Colonic mucosa (tissue), 4 donors: ENCODE data around the gene WDR35. TPM values are rescaled to one million over a fixed set of nuclear protein-coding genes. Genes with fewer than 3 reads are reported as not detected.
"Not testable (repeated sequence)": the region's sequence is repeated elsewhere in the genome, so short reads cannot be mapped to it uniquely, and the experiment has no call there.

Experiments
- DNase-seq: peaks from one replicate; pipeline ENCODE4 v3.0.0-alpha.2; 2020
- H3K27ac ChIP-seq: fragments of 200-600 bp; one replicate; pipeline ENCODE4 v1.8.0; 2021
- H3K27me3 ChIP-seq: fragments of 200-600 bp; one replicate; pipeline ENCODE4 v1.8.0; 2021
- H3K36me3 ChIP-seq: fragments of 200-600 bp; one replicate; pipeline ENCODE4 v1.8.0; 2021
- H3K4me1 ChIP-seq: fragments of 200-600 bp; one replicate; pipeline ENCODE4 v1.8.0; 2021; ENCODE audit warnings: mild to moderate bottlenecking
- H3K4me3 ChIP-seq: fragments of 200-600 bp; one replicate; pipeline ENCODE4 v1.8.0; 2021
- H3K9ac ChIP-seq, 2 donors: one replicate each; pipeline ENCODE4 v1.7.0; 2013; ENCODE audit warnings: control low read depth in 2 of 2, low read depth in 2 of 2, low read length in 2 of 2
- H3K9me3 ChIP-seq: fragments of 200-600 bp; one replicate; pipeline ENCODE4 v1.8.0; 2021
- CTCF ChIP-seq: fragments of 200-600 bp; IDR thresholded peaks from one replicate; pipeline ENCODE4 v1.8.0; 2022; ENCODE audit warnings: antibody characterized with exemption, mild to moderate bottlenecking
- intact Hi-C: fragments of 100-400 bp; cut with DNase I; formaldehyde crosslinking; loops from one replicate; pipeline ENCODE4 v1.14.1; 2022
- total RNA-seq, 2 donors: library from RNA; stranded (reverse); fragmentation: NEBNext Ultra II Directional in 1 of 2; extraction: Animal tissue kit (Norgen Biotek cat#: 25700) in 1 of 2; gene quantifications; one replicate each; pipeline ENCODE4 v1.2.1, GENCODE V29; 2021
- donor health status: healthy.
- donor health status: DM: no; HTN: no; CAD: no.
- donor health status: DM: no; HTN: no; CAD: no.

WDR35 gene
- total RNA-seq, 2 donors from 2014 or later: 1.7 to 2.2 TPM

DNA sequence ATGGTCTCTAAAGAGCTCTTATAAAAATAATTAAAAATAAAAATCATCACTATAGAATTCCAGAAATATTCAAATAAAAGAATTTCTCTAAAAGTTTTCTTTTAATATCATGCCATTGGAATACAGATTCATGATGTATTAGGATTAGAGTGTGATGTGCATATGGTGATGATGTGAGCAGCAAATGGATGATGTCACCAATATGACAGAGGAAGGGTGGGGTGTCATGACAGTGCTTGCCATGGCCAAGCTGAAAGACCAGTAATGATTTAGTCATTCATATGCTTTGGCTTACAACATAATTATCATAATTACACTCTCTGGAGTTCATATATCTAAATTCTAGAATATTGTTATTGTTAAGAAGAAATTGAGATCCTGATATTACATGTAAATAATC, 60.7 kb downstream of the WDR35 start:
- DNase-seq: no peak
- Histone ChIP-seq H3K4me3 (no peak overlapping the region), H3K36me3 (no peaks in the 10 kb centered on the region), H3K4me1 (no peaks in the 10 kb centered on the region), H3K9me3 (no peaks in the 10 kb centered on the region), H3K27ac (no peak overlapping the region), H3K27me3 (no peaks in the 10 kb centered on the region), H3K9ac (no peak overlapping the region)
- intact Hi-C loops: no loop called here
- no peak for TF ChIP-seq CTCF

- intact Hi-C loops, H3K27ac ChIP-seq, H3K4me1 ChIP-seq, H3K9me3 ChIP-seq, H3K4me3 ChIP-seq, DNase-seq, H3K9ac ChIP-seq, H3K36me3 ChIP-seq, H3K27me3 ChIP-seq: not testable (repeated sequence)
Measured at GRCh38 chr2:19927816-19928215, 62.1 kb downstream of the WDR35 start.

DNA sequence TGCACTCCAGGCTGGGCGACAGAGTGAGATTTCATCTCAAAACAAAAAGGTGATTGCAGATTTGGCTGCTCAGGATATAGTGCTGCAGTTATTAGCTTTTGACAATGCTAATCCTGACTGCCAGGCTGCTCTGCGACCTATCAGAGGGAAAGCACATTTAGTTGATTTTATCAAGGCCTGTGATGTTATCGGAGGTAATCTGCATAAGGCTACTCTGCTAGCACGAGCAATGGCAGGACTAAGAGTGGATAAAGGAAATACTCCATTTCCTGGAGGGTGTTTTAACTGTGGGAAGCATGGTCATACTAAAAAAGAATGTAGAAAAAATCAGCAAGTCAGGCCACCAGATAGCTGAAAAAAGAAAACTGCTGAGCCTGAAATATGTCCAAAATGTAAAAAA, 65.4 kb downstream of the WDR35 start:
- H3K4me3 ChIP-seq, H3K9ac ChIP-seq: not testable (repeated sequence)

DNA sequence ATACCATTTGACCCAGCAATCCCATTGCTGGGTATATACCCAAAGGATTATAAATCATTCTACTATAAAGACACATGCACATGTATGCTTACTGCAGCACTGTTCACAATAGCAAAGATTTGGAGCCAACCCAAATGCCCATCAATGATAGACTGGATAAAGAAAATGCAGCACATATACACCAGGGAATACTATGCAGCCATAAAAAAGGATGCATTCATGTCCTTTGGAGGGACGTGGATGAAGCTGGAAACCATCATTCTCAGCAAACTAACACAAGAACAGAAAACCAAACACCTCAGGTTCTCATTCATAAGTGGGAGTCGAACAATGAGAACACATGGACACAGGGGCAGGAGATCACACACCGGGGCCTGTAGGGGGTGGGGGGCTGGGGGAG, 67.7 kb downstream of the WDR35 start:
- DNase-seq, H3K4me1 ChIP-seq, H3K27me3 ChIP-seq, H3K36me3 ChIP-seq, H3K27ac ChIP-seq, H3K9ac ChIP-seq, H3K9me3 ChIP-seq, H3K4me3 ChIP-seq, intact Hi-C loops: not testable (repeated sequence)

More for the DNA sequence above, 65.4 kb downstream of the WDR35 start:
- H3K36me3 ChIP-seq, H3K27ac ChIP-seq, H3K27me3 ChIP-seq, H3K9me3 ChIP-seq, intact Hi-C loops, H3K4me1 ChIP-seq, DNase-seq: not testable (repeated sequence)

DNA sequence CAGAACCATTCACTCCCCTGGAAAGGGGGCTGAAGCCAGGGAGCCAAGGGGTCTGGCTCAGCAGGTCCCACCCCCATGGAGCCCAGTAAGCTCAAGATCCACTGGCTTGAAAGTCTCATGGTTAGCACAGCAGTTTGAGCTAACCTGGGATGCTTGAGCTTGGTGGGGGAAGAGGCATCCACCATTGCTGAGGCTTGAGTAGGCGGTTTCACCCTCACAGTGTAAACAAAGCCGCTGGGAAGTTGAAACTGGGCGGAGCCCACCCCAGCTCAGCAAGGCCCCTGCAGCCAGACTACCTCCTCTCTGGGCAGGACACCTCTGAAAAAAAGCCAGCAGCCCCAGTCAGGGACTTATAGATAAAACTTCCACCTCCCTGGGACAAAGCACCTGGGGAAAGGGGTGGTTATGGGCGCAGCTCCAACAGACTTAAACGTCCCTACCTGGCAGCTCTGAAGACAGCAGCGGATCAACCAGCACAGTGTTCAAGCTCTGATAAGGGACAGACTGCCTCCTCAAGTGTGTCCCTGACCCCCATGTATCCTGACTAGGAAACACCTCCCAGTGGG, 73.4 kb downstream of the WDR35 start:
- no peaks in the 10 kb centered on the region for H3K9me3 ChIP-seq
- no peak for DNase-seq
- H3K36me3 ChIP-seq: no peaks in the 10 kb centered on the region
- H3K9ac ChIP-seq: no peak overlapping the region
- intact Hi-C loops: no loop called here
- H3K27ac ChIP-seq: no peak overlapping the region
- no peak overlapping the region for H3K4me3 ChIP-seq
- TF ChIP-seq CTCF: no peak
- no peaks in the 10 kb centered on the region for H3K27me3 ChIP-seq
- H3K4me1 ChIP-seq: no peaks in the 10 kb centered on the region

GRCh38 chr2:19914266-19914975, 75.5 kb downstream of the WDR35 start:
- no peak overlapping the region for H3K4me3 ChIP-seq
- no peaks in the 10 kb centered on the region for H3K36me3 ChIP-seq
- H3K9me3 ChIP-seq: no peaks in the 10 kb centered on the region
- H3K27me3 ChIP-seq: no peaks in the 10 kb centered on the region
- intact Hi-C loops: no loop called here
- no peak for DNase-seq
- H3K27ac ChIP-seq: no peak overlapping the region
- no peak overlapping the region for H3K9ac ChIP-seq
- TF ChIP-seq CTCF: no peak
- H3K4me1 ChIP-seq: no peaks in the 10 kb centered on the region

DNA sequence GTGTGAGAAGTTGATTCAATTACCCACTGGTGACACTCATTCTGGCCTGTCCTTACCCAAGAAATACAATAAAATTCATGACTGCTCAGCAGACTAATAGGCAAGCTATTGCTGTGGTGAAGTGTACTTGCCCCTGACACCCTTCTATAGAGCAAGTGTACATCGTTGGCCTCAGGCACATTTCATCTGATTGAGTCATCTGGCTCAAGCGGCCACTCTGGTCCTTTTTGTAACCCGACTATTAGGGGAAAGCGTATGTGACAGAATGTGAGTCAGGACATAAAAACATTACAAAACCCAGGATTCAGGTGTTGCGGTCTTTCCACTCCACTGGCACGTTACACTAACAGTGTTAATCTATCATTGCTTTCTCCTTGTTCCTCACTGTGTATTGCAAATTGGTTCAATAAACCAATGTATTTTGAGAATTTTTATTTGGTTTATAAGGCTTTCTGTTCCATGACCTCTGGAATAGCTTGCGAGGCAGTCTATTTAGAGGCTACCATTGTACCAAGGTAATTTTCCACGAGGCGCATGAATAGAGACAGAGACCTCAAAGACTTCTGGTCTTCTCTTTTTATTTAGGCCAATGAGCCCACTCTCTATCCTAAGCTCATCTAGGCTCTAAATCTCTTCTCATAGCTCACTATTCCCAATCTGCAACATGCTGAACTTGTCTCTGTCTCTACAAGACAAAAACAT, 77.9 kb downstream of the WDR35 start:
- Histone ChIP-seq H3K27me3 (no peaks in the 10 kb centered on the region), H3K36me3 (no peaks in the 10 kb centered on the region), H3K4me3 (no peak overlapping the region), H3K9me3 (no peaks in the 10 kb centered on the region), H3K4me1 (no peaks in the 10 kb centered on the region), H3K9ac (no peak overlapping the region), H3K27ac (no peak overlapping the region)
- no peak for DNase-seq
- intact Hi-C loops: no loop called here
- no peak for TF ChIP-seq CTCF
